ENCODE data around the gene GPATCH3. TPM values are rescaled to one million over a fixed set of nuclear protein-coding genes. Genes with fewer than 3 reads are reported as not detected.

The GPATCH3 gene
- total RNA-seq, 1 experiment from 2014 or later, result 11.5 TPM

DNA sequence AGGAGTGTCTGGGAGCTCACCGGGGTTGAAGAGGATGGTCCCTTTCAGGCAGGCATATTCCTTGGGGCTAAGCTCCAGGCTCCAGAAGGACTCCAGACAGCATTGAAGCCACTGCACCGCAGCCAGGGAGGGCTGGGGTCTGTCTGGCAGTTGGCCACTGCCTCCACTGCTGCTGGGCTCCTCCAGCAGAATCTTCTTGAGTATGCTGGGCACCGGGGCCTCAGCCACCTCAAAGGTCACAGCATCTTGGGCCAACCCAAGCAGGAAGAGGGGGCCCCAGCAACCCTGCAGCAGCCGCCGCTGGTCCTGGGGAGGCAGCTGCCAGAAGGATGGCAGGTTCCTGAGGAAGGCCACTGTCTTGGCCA lies 13.1 kb upstream of the GPATCH3 start:
- H3K27me3 Mint-ChIP-seq (ENCODE audit: unreplicated experiment), result no peaks in the 10 kb centered on the region
- no TSS peak for BruUV-seq (replicated peaks)
- H3K9me3 Mint-ChIP-seq (ENCODE audit: low read depth, unreplicated experiment), result no peaks in the 10 kb centered on the region
- CTCF ChIA-PET, result no interaction called here
- DNase-seq, result no peak
- TF ChIP-seq, protein P1, sequence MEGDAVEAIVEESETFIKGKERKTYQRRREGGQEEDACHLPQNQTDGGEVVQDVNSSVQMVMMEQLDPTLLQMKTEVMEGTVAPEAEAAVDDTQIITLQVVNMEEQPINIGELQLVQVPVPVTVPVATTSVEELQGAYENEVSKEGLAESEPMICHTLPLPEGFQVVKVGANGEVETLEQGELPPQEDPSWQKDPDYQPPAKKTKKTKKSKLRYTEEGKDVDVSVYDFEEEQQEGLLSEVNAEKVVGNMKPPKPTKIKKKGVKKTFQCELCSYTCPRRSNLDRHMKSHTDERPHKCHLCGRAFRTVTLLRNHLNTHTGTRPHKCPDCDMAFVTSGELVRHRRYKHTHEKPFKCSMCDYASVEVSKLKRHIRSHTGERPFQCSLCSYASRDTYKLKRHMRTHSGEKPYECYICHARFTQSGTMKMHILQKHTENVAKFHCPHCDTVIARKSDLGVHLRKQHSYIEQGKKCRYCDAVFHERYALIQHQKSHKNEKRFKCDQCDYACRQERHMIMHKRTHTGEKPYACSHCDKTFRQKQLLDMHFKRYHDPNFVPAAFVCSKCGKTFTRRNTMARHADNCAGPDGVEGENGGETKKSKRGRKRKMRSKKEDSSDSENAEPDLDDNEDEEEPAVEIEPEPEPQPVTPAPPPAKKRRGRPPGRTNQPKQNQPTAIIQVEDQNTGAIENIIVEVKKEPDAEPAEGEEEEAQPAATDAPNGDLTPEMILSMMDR (IDR thresholded peaks at IDR 0.05; ENCODE audit: unreplicated experiment), result no peak
- H3K27ac Mint-ChIP-seq (ENCODE audit: unreplicated experiment), result no peak overlapping the region
- H3K4me1 Mint-ChIP-seq (ENCODE audit: low read depth, unreplicated experiment), result peaks cover 20% of the 10 kb centered on the region
- peaks cover 8% of the 10 kb centered on the region for H3K36me3 Mint-ChIP-seq (ENCODE audit: insufficient read depth, unreplicated experiment)
- intact Hi-C loops (cut with micrococcal nuclease; ENCODE audit: unreplicated experiment), result no loop called here
- no peak overlapping the region for H3K4me3 Mint-ChIP-seq (ENCODE audit: low read depth, unreplicated experiment)

DNA sequence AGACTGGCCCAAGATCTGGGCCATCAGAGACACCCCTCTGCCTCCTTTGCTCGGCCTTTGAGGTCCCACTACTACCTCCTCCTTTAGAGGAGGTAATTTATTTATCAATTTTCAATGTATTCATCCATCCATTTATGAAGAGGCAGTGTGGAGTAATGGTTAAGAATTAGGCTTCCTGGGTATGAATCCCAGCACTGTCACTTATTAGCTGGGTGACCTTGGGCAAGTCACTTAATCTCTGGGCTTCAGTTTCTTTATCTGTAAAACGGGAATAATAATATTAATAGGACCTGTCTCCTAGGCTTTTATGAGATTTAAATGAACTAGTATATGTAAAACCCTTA lies 11.9 kb upstream of the GPATCH3 start:
- intact Hi-C loops (cut with micrococcal nuclease; ENCODE audit: unreplicated experiment), result no loop called here
- Mint-ChIP-seq H3K27me3 (ENCODE audit: unreplicated experiment) (no peaks in the 10 kb centered on the region), H3K36me3 (ENCODE audit: insufficient read depth, unreplicated experiment) (peaks cover 8% of the 10 kb centered on the region), H3K4me3 (ENCODE audit: low read depth, unreplicated experiment) (no peak overlapping the region), H3K9me3 (ENCODE audit: low read depth, unreplicated experiment) (no peaks in the 10 kb centered on the region), H3K4me1 (ENCODE audit: low read depth, unreplicated experiment) (peaks cover 26% of the 10 kb centered on the region), H3K27ac (ENCODE audit: unreplicated experiment) (no peak overlapping the region)
- TF ChIP-seq, protein P1 (IDR thresholded peaks at IDR 0.05; ENCODE audit: unreplicated experiment), result no peak
- DNase-seq, result no peak
- CTCF ChIA-PET, result no interaction called here
- no TSS peak for BruUV-seq (replicated peaks)

DNA sequence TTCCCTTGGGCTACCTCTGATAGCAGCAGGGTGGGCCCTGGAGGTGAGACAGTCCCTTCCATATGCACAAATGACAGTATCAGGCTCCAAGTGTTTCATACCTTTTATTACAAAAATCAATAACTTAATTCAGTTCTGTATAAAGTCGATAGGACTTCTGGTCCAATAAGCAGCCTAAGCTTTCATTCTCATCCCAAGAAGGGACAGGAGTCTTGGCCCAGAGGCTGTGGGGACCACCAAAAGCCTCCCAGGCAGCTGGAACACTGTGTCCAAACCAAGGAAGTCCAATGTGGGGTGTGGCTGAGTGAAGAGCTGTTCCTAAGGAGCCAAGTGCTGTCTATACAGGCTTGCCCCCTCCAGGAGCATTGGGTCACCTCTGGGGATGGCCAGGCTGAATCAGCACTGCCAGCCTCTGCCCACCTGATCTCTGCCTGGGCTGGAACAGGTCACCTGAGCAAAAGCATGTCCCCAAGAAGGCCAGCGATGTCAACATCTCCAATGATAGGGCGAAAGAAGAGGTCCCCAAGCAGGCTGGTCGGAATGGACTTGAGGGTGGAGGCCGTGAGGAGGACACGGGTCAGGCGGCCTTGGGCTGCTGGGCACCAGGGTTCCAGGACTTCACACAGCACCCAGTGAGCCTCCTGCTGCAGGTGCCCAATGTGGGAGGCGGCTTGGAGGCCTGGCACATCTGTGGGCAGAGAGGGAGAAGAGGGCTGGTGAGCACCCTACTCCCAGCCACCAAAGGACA lies 11.3 kb upstream of the GPATCH3 start:
- H3K4me3 Mint-ChIP-seq (ENCODE audit: low read depth, unreplicated experiment), result no peak overlapping the region
- TF ChIP-seq, protein P1 (IDR thresholded peaks at IDR 0.05; ENCODE audit: unreplicated experiment), result no peak
- CTCF ChIA-PET, result no interaction called here
- intact Hi-C loops (cut with micrococcal nuclease; ENCODE audit: unreplicated experiment), result no loop called here
- no peak for DNase-seq
- no peak overlapping the region for H3K27ac Mint-ChIP-seq (ENCODE audit: unreplicated experiment)
- no peaks in the 10 kb centered on the region for H3K9me3 Mint-ChIP-seq (ENCODE audit: low read depth, unreplicated experiment)
- H3K4me1 Mint-ChIP-seq (ENCODE audit: low read depth, unreplicated experiment), result peaks cover 31% of the 10 kb centered on the region
- no TSS peak for BruUV-seq (replicated peaks)
- peaks cover 8% of the 10 kb centered on the region for H3K36me3 Mint-ChIP-seq (ENCODE audit: insufficient read depth, unreplicated experiment)
- no peaks in the 10 kb centered on the region for H3K27me3 Mint-ChIP-seq (ENCODE audit: unreplicated experiment)

DNA sequence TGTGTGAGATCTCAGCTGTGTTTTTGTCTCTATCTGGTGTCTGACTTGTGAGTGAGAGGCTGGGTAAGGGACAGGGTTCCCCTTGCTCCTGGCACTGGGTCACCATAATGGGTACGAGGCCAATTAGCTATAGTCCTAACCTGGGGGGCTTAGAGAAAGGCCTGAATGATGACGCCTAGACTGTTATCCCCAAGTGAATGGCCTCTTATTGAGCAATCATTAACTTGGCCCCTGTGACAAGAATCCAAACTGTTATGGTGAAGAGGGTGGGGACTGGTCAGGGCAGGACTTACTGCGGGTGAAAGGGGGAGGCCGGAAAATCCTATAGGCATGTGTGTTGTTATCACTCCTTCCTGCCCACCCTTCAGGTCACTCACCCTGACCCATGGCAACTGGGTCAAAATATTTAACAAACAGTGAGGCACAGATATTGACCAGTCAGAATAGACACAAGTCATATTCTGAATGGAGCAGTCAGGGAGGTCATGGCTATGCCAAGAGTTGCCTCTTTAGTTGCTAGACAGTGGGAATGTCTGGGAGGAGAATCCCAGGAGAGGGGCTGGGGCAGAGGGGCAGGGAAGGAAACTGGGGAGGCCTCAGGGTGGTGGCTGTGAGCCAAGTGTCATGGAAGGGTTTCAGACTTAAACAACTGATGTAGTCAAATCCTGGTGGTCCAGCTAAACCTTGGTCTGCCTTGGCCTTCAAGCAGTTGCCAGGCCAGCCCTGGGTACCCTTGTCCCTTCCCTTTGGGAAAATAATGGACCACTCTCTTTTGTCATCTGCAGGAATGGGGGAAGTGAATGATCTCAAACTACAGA lies 10.3 kb upstream of the GPATCH3 start:
- DNase-seq, result no peak
- Mint-ChIP-seq H3K27me3 (ENCODE audit: unreplicated experiment) (no peaks in the 10 kb centered on the region), H3K4me3 (ENCODE audit: low read depth, unreplicated experiment) (no peak overlapping the region), H3K27ac (ENCODE audit: unreplicated experiment) (peak overlapping the region; percentile 11), H3K36me3 (ENCODE audit: insufficient read depth, unreplicated experiment) (peaks cover 8% of the 10 kb centered on the region), H3K9me3 (ENCODE audit: low read depth, unreplicated experiment) (no peaks in the 10 kb centered on the region), H3K4me1 (ENCODE audit: low read depth, unreplicated experiment) (peaks cover 31% of the 10 kb centered on the region)
- intact Hi-C loops (cut with micrococcal nuclease; ENCODE audit: unreplicated experiment), result no loop called here
- TF ChIP-seq, protein P1 (IDR thresholded peaks at IDR 0.05; ENCODE audit: unreplicated experiment), result no peak
- CTCF ChIA-PET, result no interaction called here
- BruUV-seq (replicated peaks), result no TSS peak

Measured in Calu3 (cell line).